HG02885 (cell line): Measurements from ENCODE around the gene ARFRP1.
"Not testable (repeated sequence)": the region's sequence is repeated elsewhere in the genome, so short reads cannot be mapped to it uniquely, and the experiment has no call there.

Experiments used
- ATAC-seq: cut with Tn5 transposase; IDR thresholded peaks from one replicate; pipeline ENCODE4 v1.9.1; 2021; ENCODE audit warnings: mild to moderate bottlenecking; ENCODE audit not compliant: unreplicated experiment, poor library complexity

Gene ARFRP1

GRCh38 chr20:63680427-63680826 is 27.3 kb downstream of the ARFRP1 start:
- no peak for ATAC-seq

- ATAC-seq, result no peak
These were observed 27.9 kb downstream of the ARFRP1 start for GRCh38 chr20:63679799-63680305.

DNA sequence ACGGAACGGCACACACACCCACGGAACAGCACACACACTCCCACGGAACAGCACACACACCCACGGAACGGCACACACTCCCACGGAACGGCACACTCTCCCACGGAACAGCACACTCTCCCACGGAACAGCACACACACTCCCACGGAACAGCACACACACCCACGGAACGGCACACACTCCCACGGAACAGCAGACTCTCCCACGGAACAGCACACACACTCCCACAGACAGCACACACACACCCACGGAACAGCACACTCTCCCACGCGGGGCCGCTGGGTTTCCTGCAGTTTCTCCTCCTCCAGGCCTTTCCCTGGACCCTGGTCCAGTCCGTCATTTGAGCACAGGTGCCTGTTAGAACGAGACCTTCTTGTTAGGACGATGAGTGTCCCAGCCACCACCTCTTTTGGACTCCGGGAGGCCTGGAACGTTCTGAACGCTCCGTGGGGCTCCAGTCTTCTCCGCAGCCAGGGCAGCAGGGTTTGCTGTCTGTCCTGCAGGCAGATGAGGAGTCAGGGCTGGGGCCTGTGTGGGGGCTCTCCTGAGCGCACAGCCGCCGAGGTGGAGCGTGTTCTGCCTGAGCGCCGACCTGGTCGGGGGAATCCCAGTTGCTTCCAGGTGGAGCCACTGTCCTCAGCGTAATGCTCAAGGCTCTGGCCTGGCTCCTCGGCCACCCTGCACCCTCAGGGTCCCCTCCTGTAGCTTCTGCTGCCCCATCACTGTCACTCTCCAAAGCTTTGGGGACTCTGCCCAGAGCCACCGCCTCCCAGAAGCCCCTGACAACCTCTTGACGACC is 28.9 kb downstream of the ARFRP1 start:
- no peak for ATAC-seq

GRCh38 chr20:63678071-63678470 is 29.7 kb downstream of the ARFRP1 start:
- no peak for ATAC-seq

DNA sequence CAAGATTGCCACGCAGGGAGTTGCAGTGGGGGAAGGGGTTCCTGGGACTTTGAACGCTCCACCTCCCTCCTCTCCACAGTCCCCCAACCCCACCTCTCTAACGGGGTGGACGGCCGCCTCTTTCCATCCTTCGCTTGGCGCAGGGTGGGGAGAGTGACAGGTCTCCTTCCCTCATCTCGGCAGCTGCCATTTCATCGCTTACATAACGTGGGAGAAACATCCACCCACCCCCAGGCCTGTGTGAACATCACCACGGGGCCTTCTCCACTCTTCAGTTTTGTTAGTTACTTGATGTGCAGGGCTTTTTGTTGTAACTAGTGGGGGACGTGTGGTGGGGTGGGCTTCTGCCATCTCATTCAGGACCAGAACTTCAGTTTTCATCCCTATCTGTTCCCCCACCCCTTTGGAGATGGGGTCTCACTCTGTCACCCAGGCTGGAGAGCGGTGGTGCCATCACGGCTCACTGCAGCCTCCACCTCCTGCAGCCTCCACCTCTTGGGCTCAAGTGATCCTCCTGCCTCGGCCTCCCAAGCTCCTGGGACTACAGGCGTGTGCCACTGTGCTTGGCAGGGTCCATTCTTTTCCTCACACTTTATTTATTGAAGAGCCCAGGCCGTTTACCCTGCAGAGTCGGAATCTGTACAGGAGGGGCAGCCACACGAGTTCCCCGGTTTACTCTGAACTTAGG is 32.0 kb downstream of the ARFRP1 start:
- ATAC-seq, result no peak

- ATAC-seq, result no peak
These were observed 33.8 kb downstream of the ARFRP1 start for GRCh38 chr20:63673951-63674350.

- ATAC-seq, result no peak
These were observed 35.1 kb downstream of the ARFRP1 start for GRCh38 chr20:63672666-63673065.

- not testable (repeated sequence) for ATAC-seq
These were observed 36.1 kb downstream of the ARFRP1 start for GRCh38 chr20:63671695-63672094.

DNA sequence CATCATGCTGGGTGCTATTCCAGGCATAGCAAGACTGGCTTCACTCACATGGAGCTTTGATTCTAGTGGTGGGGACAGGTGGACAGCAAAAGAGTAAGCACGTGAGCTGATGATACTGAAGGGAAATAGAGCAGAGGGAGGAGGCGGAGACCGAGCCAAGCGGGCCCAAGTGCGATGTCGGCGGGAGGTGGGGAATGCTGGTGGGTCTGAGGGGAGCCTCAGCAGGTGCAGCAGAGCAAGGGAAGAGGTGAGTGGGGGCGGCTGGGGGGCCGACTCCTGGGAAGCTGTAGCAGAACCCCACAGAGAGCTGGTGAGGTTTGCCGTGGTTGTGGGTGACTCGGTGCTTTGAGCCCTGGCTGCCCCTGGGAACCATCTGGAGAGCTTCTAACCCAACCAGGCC is 39.4 kb downstream of the ARFRP1 start:
- no peak for ATAC-seq

DNA sequence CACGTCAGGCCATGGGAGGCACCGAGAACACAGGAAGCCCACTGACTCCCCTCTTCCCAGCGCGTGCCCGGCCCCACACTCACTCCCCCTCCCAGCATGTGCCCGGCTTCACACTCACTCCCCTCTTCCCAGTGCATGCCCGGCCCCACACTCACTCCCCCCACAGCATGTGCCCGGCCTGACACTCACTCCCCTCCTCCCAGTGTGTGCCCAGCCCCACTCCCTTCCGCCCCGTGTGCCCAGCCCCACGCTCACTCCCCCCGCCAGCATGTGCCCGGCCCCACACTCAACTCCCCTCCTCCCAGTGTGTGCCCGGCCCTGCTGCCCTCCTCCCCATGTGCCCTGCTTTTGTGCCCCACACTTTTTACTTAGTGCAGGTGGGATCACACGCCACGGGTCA is 39.9 kb downstream of the ARFRP1 start:
- ATAC-seq, result no peak

GRCh38 chr20:63665708-63666107 is 42.1 kb downstream of the ARFRP1 start:
- ATAC-seq, result no peak

DNA sequence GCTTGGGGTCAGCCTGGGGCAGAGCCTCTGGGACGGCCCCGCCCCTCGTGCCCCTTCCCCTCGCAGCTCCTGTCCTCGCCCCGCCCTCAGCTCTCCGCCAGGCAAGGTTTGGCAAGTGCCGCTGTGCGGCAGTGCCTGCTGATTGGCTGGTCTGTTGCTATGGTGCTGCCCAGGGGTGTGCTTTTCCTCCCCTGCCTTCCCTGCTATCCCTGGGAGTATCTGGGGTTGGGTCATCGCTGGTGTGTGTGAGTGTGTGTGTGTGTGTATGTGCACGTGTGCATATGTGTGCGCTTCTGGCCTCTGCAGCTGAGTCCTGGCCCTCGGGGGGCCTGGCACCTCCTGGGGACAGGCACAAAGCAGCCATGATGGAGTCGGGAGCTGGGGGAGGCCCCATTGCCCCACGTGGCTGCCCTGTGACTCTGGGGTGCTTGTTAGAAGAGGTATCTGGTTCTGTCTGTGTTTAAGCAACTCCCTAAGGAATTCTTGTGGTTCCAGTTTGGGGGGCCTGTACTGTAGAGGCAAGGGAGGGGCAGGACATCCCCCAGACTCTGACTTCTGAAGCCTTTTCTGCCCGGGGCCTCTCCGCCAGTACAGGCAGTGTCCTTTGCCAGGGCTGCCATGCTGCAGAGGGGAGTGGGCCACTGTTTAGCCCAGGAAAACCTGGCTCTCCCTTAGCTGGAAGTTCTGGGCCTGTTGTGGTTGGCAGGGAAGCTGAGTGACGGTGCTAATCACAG is 42.7 kb downstream of the ARFRP1 start:
- ATAC-seq, result no peak

DNA sequence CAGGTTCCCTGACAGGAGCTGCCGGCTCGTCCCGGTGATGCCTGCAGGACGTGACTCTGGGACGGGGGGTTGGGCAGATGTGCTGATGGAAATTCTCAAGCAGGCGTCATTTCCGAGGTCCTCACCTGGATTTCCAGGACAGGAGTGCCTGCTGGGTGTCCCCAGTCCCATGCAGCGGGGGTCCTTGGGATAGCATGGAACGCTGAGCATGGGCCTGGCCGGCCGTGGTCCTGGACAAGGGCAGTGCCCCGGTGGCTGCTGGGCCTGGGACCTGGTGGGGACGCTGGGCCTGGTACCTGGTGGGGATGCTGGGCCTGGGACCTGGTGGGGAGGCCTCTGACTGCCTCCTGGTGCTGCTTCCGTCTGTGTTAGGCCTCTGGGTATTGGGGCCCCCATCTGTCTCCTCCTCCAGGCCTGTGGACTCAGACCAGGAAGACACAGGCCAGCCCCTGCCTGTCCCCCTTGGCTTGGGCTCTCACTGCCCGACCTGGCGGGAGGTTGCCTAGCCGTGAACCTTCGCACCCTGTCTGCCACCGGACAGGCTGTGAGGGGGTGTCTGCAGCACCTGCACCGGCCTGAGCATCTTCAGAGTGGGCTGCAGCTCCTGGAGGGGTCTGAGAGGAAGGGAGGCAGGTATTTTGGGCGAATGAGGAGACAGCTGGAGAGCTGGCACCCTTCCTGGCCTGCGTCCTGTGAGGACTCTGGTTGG is 43.5 kb downstream of the ARFRP1 start:
- ATAC-seq, result no peak

GRCh38 chr20:63663332-63664066 is 44.3 kb downstream of the ARFRP1 start:
- no peak for ATAC-seq

DNA sequence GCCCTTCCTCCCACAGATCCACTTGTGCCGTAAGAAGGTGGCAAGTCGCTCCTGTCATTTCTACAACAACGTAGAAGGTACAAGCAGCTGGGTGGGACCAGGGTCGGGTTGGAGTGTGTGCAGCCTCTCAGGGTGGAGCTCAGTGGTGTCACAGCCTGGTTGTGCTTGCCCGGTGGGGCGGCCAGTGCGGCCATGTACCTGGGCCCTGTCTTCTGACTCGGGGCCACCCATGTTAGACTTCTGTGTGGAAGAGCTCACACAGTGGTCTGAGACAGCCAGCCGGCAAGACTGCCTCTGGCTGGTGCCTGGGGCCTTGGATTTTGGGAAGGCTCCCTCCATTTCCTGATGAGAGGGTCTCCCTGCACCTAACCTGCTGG is 45.0 kb downstream of the ARFRP1 start:
- no peak for ATAC-seq

DNA sequence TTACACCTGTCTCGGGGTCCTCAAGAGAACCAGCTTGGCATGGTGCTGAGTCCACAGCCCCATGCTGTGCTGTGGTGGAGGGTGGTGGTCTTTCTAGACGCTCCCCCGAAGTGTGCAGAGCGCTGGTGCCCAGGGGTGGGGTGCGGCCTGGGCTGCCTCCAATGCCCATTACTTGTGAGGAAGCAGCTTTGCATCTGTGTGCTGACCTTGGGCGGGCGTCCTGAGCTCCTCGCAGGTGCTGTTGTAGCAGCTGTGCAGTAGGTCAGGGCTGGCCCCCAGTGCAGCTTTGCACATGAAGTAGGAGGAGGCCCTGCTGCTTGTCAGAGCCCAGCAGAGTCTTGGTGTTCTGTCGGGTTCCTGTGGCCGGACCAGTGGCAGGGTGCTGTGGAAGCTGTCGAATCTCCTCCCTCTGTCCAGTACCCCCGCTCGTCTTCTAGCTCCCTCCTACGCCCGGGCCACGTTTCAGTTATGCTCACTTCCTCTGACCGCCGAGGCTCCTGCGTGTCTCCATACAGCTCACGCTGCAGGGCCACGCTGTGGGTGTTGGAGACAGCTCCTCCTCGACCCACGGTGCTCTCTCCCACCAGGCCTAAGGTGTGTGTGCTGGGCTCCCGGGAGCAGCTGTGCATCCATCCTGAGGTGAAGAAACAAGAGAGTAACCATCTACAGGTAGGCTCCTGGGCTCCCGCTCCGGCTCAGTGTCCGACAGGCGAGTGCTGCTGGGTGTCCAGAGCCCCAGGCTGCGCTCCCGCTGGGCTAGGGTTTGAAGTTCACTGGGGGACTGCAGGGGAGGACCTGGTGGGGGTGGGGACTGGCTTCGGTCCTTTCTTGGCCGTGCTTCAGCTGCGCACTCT is 45.6 kb downstream of the ARFRP1 start:
- no peak for ATAC-seq

GRCh38 chr20:63661108-63661507 is 46.7 kb downstream of the ARFRP1 start:
- ATAC-seq, result no peak

DNA sequence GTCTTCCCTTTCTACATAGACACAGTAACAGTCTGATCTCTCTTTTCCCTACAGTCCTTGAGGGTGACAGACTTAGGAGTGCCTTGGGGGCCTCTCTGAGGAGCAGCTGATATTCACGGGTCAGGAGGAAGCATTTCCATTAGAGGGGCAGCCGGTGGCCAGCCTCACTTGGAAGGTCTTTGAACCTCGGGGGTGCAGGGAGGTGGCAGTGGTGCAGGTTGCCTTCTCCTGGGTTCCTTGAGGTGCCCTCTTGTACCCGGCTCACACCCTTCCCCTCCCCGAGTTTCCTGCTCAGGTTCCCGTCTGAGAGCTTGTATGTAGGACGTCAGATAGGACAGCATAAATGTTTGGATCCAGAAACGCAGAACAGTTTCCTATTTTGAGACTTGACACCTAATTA is 47.2 kb downstream of the ARFRP1 start:
- no peak for ATAC-seq

- ATAC-seq, result not testable (repeated sequence)
These were observed 47.6 kb downstream of the ARFRP1 start for GRCh38 chr20:63660174-63660573.
